B cell (primary cell): ENCODE data around the gene MAPRE3.
"Not testable (repeated sequence)": the region's sequence is repeated elsewhere in the genome, so short reads cannot be mapped to it uniquely, and the experiment has no call there.

Experiments
- CTCF ChIP-seq: fragments of 200-600 bp; IDR thresholded peaks from one replicate; pipeline ENCODE4 v1.8.0; 2022; ENCODE audit warnings: antibody characterized with exemption, mild to moderate bottlenecking
- EZH2 ChIP-seq: IDR thresholded peaks from 2 replicates; pipeline ENCODE4 v1.6.1; 2012; ENCODE audit warnings: borderline replicate concordance, low read depth, mild to moderate bottlenecking, moderate library complexity, low read length; ENCODE audit not compliant: insufficient read depth, poor library complexity, severe bottlenecking

- not testable (repeated sequence) for TF ChIP-seq CTCF, EZH2
Measured at GRCh38 chr2:27075566-27075871, 105.1 kb downstream of the MAPRE3 start.
